Measurements from ENCODE around the gene EMSY. TPM values are rescaled to one million over a fixed set of nuclear protein-coding genes. Genes with fewer than 3 reads are reported as not detected.

Gene EMSY
- total RNA-seq, 1 donor from 2014 or later: 18.9 TPM

DNA sequence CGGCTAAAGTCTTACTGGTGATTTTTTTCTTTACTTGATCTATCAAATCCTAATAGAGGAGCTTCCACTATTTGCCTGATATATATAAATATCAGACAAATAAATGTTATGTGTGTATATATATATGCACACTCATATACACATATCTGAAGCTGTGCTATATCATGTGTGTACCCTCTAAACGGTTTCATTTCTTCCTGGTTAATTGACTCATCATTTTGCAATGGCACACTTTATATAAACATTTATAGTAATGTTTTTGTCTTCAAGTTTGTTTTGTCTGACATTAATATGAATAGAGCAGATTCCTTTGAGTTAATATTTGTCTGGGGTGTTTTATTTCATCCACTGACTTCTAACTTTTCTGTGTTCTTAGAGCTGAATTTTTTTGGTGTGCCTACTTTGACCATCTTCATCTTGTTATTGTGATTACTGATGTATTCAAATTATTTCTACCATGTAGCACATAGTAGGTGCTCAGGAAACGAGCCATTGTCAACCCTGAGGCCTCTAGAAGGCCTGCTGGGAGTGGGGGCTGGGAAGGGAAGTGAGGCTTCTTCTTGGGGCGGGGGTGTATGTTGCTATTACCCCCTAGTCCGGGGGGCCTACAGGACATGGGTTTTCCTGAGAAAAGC is 143.1 kb downstream of the EMSY start:
- DNase-seq (ENCODE audit: low read depth) (no peak), FAIRE-seq (no peak)
- no peak overlapping the region for H3K4me3 ChIP-seq (ENCODE audit: insufficient read depth, low read depth, low read length)
- H3K79me2 ChIP-seq (ENCODE audit: insufficient read depth, low read length): no peaks in the 10 kb centered on the region
- H3K36me3 ChIP-seq (ENCODE audit: insufficient read depth, low read length): no peaks in the 10 kb centered on the region
- no peak overlapping the region for H3K4me2 ChIP-seq (ENCODE audit: low read length)
- no peak overlapping the region for H3K27ac ChIP-seq (ENCODE audit: low read depth, low read length)
- H4K20me1 ChIP-seq (ENCODE audit: insufficient read depth, low read length): no peaks in the 10 kb centered on the region
- no peaks in the 10 kb centered on the region for H3K36me3 Mint-ChIP-seq (ENCODE audit: low read depth, unreplicated experiment)
- no peaks in the 10 kb centered on the region for H3K9me3 ChIP-seq (ENCODE audit: insufficient read depth, low read depth, low read length)
- no peak overlapping the region for H2AFZ ChIP-seq (ENCODE audit: low read depth, low read length)
- H3K4me1 Mint-ChIP-seq (ENCODE audit: low read depth, unreplicated experiment): no peaks in the 10 kb centered on the region
- peaks cover 9% of the 10 kb centered on the region for H3K27me3 Mint-ChIP-seq (ENCODE audit: low read depth, unreplicated experiment)
- no peak overlapping the region for H3K4me3 Mint-ChIP-seq (ENCODE audit: unreplicated experiment)
- H3K27ac Mint-ChIP-seq (ENCODE audit: unreplicated experiment): no peak overlapping the region
- TF ChIP-seq, protein P1, sequence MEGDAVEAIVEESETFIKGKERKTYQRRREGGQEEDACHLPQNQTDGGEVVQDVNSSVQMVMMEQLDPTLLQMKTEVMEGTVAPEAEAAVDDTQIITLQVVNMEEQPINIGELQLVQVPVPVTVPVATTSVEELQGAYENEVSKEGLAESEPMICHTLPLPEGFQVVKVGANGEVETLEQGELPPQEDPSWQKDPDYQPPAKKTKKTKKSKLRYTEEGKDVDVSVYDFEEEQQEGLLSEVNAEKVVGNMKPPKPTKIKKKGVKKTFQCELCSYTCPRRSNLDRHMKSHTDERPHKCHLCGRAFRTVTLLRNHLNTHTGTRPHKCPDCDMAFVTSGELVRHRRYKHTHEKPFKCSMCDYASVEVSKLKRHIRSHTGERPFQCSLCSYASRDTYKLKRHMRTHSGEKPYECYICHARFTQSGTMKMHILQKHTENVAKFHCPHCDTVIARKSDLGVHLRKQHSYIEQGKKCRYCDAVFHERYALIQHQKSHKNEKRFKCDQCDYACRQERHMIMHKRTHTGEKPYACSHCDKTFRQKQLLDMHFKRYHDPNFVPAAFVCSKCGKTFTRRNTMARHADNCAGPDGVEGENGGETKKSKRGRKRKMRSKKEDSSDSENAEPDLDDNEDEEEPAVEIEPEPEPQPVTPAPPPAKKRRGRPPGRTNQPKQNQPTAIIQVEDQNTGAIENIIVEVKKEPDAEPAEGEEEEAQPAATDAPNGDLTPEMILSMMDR (IDR thresholded peaks at IDR 0.05; ENCODE audit: insufficient read depth, low read depth, low read length): no peak
- TF ChIP-seq EZH2 (IDR thresholded peaks at IDR 0.05; ENCODE audit: insufficient read depth, low read length): no peak
- H3K27me3 ChIP-seq (ENCODE audit: insufficient read depth, low read length): no peaks in the 10 kb centered on the region
- peaks cover 2% of the 10 kb centered on the region for H3K9me3 Mint-ChIP-seq (ENCODE audit: unreplicated experiment)
- no peak overlapping the region for H3K9ac ChIP-seq (ENCODE audit: low read length)
- H3K4me1 ChIP-seq (ENCODE audit: insufficient read depth, low read length): no peaks in the 10 kb centered on the region

DNA sequence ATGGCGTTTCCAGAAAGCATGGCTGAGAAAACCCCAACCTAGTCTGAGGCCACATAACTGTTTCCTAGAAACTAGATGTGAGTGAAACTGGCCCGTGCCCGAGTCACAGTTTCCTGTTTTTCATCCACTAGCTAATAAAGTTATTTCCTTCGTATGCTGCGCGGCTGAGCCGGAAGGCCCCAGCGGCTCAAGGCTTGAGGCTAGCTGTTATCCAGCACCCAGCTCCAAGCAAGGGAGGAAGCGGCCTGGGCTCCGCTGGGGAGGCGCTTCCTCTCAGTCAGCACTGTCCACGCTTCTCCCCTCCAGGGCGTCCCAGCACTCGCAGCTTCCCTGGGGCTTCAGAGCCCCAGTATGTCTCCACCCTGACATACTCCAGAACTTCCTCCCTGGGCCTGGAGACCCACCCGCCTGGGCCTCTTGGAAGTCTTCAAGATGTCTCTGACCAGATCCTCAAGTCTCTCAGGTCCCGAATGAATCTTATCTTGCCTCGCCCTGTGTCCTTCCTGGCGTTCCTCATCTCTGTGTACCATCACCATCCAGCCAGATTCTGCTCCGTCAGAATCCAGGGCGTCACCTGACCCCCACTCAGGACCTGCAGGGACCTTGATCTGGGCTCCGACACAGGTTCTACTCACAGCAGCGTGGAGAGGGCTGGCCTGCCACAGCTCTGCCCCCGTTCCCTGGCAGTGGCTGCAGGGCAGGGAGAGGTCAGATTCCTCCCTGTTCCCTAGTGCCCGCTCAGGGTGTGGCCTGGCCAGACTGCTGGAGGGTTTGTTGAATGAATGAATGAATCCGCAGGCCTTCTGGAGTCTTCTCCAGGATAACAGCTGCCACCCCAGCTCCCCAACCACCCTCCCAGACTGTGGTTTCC is 143.9 kb downstream of the EMSY start:
- H3K9me3 Mint-ChIP-seq (ENCODE audit: unreplicated experiment): peaks cover 2% of the 10 kb centered on the region
- peaks cover 9% of the 10 kb centered on the region for H3K27me3 Mint-ChIP-seq (ENCODE audit: low read depth, unreplicated experiment)
- Histone ChIP-seq H3K4me1 (ENCODE audit: insufficient read depth, low read length) (no peaks in the 10 kb centered on the region), H3K4me2 (ENCODE audit: low read length) (no peak overlapping the region), H3K9me3 (ENCODE audit: insufficient read depth, low read depth, low read length) (no peaks in the 10 kb centered on the region), H4K20me1 (ENCODE audit: insufficient read depth, low read length) (no peaks in the 10 kb centered on the region), H2AFZ (ENCODE audit: low read depth, low read length) (no peak overlapping the region), H3K27me3 (ENCODE audit: insufficient read depth, low read length) (no peaks in the 10 kb centered on the region), H3K79me2 (ENCODE audit: insufficient read depth, low read length) (no peaks in the 10 kb centered on the region), H3K9ac (ENCODE audit: low read length) (no peak overlapping the region), H3K36me3 (ENCODE audit: insufficient read depth, low read length) (no peaks in the 10 kb centered on the region), H3K27ac (ENCODE audit: low read depth, low read length) (no peak overlapping the region), H3K4me3 (ENCODE audit: insufficient read depth, low read depth, low read length) (no peak overlapping the region)
- no peak for DNase-seq (ENCODE audit: low read depth)
- no peak overlapping the region for H3K4me3 Mint-ChIP-seq (ENCODE audit: unreplicated experiment)
- no peak overlapping the region for H3K27ac Mint-ChIP-seq (ENCODE audit: unreplicated experiment)
- no peaks in the 10 kb centered on the region for H3K4me1 Mint-ChIP-seq (ENCODE audit: low read depth, unreplicated experiment)
- no peak for FAIRE-seq
- TF ChIP-seq, protein P1 (IDR thresholded peaks at IDR 0.05; ENCODE audit: insufficient read depth, low read depth, low read length): no peak
- no peak for TF ChIP-seq EZH2 (IDR thresholded peaks at IDR 0.05; ENCODE audit: insufficient read depth, low read length)
- H3K36me3 Mint-ChIP-seq (ENCODE audit: low read depth, unreplicated experiment): no peaks in the 10 kb centered on the region
